Measurements from ENCODE around the gene FOLR2.

The FOLR2 gene

GRCh38 chr11:72232260-72233055, 15.9 kb downstream of the FOLR2 start:
- no peak for DNase-seq (ENCODE audit: low read depth)
- no peak for TF ChIP-seq CTCF (IDR thresholded peaks at IDR 0.05; ENCODE audit: low read depth, low read length, missing control alignments)
- H3K4me3 ChIP-seq (ENCODE audit: low read depth, low read length): no peak overlapping the region

DNA sequence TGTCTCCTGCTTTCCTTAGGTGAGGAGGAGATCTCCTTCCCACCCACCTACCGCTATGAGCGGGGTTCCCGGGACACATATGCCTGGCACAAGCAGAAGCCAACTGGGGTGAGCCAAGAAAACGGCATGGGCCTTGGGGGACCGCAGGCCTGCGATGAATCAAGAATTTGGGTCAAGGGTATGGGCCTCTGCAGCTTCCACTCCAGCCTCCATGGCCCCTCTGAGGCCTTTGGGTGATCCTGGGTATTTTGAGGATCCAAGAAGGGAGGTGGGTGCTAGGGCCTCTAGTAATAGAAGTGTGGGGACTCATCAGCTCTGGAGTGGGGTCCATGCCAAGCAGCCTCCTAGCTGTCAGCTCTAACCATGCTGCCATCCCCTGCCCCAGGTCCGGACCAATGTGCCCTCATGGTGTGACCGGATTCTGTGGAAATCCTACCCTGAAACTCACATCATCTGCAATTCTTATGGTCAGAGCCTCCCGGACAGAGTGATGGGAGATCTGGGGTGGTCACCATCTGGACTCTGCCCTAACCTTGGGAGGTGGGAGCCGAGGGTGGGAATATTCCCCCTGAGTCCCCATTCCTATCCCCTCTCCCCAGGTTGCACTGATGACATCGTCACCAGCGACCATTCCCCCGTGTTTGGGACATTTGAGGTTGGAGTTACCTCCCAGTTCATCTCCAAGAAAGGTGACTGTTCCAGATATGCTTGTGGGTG, 16.6 kb downstream of the FOLR2 start:
- no peak overlapping the region for H3K4me3 ChIP-seq (ENCODE audit: low read depth, low read length)
- DNase-seq (ENCODE audit: low read depth): no peak
- TF ChIP-seq CTCF (IDR thresholded peaks at IDR 0.05; ENCODE audit: low read depth, low read length, missing control alignments): no peak

- DNase-seq (ENCODE audit: low read depth): no peak
- no peak for TF ChIP-seq CTCF (IDR thresholded peaks at IDR 0.05; ENCODE audit: low read depth, low read length, missing control alignments)
- H3K4me3 ChIP-seq (ENCODE audit: low read depth, low read length): no peak overlapping the region
Measured at GRCh38 chr11:72233773-72234513, 17.3 kb downstream of the FOLR2 start.

- DNase-seq (ENCODE audit: low read depth): no peak
- no peak overlapping the region for H3K4me3 ChIP-seq (ENCODE audit: low read depth, low read length)
- no peak for TF ChIP-seq CTCF (IDR thresholded peaks at IDR 0.05; ENCODE audit: low read depth, low read length, missing control alignments)
Measured at GRCh38 chr11:72234514-72234830, 17.9 kb downstream of the FOLR2 start.

DNA sequence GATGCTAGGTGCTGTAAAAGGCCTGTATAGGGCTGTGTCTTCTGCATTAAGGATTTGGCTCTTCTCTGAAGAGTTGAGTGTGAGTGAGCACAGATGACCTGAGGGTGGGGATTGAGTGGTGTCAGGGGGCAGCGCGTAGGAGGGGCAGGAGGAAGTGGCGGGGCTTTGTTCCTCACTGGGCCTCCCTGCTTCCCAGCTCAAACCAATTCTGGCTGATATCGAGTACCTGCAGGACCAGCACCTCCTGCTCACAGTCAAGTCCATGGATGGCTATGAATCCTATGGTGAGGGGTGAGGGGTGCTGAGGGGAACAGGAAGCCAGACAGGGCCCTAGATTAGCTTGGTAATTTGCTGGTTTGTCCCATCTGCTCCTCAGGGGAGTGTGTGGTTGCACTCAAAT, 18.3 kb downstream of the FOLR2 start:
- TF ChIP-seq CTCF (IDR thresholded peaks at IDR 0.05; ENCODE audit: low read depth, low read length, missing control alignments): no peak
- H3K4me3 ChIP-seq (ENCODE audit: low read depth, low read length): no peak overlapping the region
- DNase-seq (ENCODE audit: low read depth): no peak

GRCh38 chr11:72235351-72236057, 18.9 kb downstream of the FOLR2 start:
- DNase-seq (ENCODE audit: low read depth): no peak
- no peak overlapping the region for H3K4me3 ChIP-seq (ENCODE audit: low read depth, low read length)
- TF ChIP-seq CTCF (IDR thresholded peaks at IDR 0.05; ENCODE audit: low read depth, low read length, missing control alignments): no peak
